Right renal pelvis (tissue), 4 donors: Measurements from ENCODE around the gene PMPCA. TPM values are rescaled to one million over a fixed set of nuclear protein-coding genes. Genes with fewer than 3 reads are reported as not detected.
A peak's percentile ranks its signal among the peaks of the same experiment; 100 is the strongest.

ENCODE experiments used
- DNase-seq, 4 donors: peaks; one replicate each; pipeline ENCODE4 v3.0.0-alpha.2; 2013; ENCODE audit warnings: low read depth in 4 of 4, low spot score in 3 of 4, missing footprints in 1 of 4
- polyA plus RNA-seq, 4 donors: library from polyadenylated mRNA; unstranded; fragments of 120-200 nt; gene quantifications; one replicate each; pipeline ENCODE4 v1.2.1, GENCODE V29; 2013; ENCODE audit not compliant: insufficient read length in 4 of 4

PMPCA gene
- polyA plus RNA-seq, 4 donors = 56.5 to 66.0 (median 62.6) TPM

DNA sequence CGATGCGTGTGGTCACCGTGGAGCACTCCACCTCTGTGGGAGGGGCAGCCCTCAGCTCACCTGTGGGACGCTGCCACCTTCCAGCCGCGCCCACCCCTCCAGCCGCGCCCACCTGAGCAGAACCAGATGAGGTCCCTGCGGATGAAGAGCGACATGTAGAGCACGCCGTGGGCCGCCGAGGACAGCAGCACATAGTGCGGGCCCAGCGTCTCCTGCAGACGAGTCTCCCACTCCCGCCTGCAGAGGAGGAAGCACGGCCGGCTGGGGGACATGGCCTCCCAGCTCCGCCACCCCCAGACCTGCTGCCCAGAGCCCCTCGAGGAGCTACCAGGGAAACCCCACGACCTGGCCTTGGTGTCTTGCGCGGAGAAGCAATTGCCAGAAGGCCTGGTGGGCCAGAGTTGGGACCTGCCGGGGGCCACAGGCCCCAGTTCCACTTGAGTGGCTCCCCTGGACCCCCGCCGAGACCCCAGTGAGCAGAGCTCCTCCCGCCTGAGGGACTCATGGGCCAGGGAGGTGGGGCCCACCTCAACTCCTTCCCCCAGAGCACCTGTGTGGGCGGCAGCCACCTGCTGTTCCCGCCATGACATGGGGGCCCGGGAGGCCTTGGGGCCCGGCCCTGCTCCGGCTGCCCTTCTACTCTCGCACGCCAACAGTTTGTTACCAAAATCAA lies 22.7 kb downstream of the PMPCA start:
- DNase-seq = no peak

DNA sequence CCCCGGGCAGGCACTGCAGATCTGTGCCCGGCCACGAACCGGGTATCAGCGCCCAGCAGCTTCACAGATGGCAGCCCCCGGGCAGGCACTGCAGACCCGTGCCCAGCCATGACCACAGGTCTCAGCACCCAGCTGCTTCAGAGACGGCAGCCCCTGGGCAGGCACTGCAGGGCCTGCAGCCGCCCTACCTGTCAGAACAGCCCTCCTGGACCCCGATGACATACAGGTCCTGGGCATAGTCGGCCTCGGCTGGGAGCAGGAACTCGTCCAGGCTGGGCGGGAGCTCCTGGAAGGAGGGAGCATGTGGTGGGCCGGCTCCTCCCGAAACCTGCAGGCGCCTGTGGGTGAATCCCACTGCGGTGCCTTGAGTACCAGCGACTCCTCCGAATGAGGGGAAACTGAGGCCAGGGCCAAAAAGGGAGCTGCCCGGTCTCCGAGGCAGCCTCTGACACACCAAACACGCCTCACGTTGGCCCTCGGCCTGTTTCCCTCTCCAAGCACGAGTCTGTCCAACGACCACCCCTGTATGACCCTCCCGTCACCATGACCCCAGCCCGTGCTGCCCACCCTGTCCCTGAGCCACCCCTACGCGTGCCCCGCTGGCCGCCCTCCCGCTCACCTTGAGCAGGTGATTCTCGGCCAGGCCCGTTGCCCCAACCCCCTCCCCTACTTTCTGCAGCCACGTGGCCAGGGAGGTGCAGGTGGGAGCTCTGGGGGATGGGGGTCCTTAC lies 23.6 kb downstream of the PMPCA start:
- no peak for DNase-seq

GRCh38 chr9:136434580-136435169 lies 24.2 kb downstream of the PMPCA start:
- no peak for DNase-seq

DNA sequence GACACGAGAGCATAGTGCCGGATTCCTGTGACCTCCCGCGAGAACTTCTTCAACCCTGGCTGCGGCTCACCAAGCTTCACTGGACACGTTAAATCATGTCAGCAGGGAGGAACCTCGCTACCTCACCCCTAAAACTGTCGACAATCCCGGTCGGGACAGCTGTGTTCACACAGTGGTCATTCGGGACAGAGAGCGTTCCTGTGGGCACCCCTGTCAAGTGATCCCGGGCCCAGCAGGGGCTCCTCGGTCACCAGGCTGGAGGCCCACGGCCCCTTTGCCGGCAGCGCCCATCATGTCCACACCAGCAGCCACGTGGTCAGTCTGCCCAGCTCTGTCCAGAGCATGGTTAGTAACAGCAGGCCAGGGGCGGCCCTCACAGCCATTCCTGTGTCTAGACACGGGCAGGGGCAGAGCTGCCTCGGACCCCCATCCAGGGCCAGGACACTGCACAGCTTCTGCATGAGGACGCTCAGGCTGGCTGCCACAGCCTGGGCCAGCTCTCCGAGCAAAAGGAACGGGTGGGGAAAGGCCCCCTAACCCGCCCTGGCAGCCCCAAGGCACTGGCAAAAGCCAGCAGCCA lies 25.7 kb downstream of the PMPCA start:
- no peak for DNase-seq

- DNase-seq = no peak
Observed at GRCh38 chr9:136437430-136437829, 27.0 kb downstream of the PMPCA start.

DNA sequence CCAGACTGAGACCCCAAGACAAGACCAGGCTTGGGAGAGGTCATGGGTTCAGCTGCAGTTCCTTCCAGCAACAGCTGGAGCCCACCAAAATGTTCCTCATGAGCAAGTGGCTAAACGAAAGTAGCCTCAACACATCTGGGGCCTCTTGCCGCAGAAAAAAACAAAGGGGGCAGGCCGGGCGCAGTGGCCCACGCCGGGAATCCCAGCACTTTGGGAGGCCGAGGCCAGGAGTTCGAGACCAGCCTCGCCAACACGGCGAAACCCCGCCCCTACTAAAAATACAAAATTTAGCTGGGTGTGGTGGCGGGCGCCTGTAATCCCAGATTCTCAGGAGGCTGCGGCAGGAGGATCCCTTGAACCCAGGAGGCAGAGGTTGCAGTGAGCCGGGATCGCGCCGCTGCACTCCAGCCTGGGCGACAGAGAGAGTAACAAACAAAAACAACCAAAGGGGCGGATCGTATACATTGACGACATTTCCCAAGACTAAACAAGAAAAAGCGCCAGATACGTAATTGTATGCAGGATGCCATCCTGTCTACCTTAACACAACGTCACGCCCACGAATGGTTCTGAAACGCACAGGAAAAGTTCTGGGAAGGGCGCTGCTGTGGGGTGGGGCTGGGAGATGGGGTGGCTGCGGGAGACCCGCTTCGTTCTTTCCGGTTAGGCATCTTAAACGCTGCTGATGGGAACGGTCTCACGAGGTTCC lies 27.5 kb downstream of the PMPCA start:
- no peak for DNase-seq

- peak in 1 of 4 donors; percentile 13 for DNase-seq
Observed at GRCh38 chr9:136438548-136439480, 28.4 kb downstream of the PMPCA start.

- DNase-seq = peak; percentile 31 to 69 (median 52)
Observed at GRCh38 chr9:136439481-136440408, 29.3 kb downstream of the PMPCA start, which contains the start of gene INPP5E. Gene INPP5E, minus strand, starts transcription at chr9:136439845. Its CDS starts 426 bp downstream, at chr9:136439419.

DNA sequence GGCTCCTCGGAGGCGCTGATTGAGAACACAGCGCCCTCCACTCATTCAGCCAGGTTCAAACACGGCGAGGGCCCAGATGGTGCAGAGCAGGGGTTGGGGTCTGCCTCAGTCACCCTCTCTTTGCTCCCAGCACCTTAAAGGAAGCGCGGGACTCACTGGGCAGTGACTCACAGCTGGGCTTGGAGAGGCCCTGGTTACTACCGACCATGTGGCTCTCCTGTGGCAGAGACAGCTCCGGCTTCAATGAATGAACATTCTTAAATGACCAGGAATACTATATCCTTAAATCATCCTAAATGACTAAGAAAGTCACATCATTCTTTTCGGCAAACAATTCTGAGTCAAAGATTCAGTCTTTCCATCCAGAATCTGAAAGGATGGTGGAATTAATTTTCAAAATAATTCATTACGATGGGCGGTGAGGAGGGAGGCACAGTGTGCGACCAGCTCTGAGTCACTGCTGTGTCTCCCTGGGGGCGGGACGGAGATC lies 30.8 kb downstream of the PMPCA start:
- no peak for DNase-seq

DNA sequence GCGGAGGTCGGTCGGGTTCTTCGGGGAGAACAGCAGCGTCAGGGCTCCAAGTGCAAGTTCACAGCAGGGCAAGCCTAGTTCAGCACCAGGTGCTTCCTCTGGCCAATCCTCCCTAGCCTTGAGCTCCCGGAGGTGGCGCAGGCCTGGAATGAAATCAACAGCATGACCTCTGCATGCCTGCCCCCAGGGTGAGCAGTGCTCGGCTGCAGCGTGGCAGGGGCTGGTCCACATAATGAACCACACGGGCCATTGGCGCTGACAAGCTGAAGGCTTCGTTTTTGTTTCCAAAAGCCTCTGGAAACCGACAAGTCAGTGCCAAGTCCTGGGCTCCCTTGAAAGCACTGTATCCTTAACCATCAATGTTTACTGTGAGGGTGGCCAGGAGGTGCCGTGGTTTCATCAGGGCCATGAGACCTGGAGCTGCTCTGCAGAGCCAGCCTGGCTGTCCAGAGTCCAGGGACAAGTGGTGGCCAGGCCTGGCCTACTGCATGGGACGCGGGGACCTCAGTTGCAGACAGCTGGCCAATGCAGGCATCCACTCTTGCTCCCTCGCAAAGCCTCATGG lies 31.3 kb downstream of the PMPCA start:
- no peak for DNase-seq

DNA sequence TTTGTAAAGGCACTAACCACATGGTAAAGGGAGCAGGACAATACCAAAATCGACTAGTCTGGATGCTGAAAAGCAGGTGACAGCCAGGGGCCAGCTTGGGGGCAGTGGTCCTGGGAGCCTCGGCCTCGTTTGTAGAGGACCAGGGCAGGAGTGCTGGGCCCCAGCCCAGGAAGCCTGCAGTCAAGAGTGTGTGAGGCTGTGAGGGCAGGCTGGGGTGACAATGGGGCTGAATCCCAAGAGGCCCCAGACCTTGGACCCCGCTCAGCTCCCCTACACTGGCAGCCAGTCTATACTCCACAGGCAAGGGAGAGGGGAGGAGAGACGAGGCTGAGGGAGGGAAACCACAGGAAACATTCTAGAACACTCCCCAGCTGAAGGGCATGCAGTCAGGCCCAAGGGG lies 31.8 kb downstream of the PMPCA start:
- no peak for DNase-seq

DNA sequence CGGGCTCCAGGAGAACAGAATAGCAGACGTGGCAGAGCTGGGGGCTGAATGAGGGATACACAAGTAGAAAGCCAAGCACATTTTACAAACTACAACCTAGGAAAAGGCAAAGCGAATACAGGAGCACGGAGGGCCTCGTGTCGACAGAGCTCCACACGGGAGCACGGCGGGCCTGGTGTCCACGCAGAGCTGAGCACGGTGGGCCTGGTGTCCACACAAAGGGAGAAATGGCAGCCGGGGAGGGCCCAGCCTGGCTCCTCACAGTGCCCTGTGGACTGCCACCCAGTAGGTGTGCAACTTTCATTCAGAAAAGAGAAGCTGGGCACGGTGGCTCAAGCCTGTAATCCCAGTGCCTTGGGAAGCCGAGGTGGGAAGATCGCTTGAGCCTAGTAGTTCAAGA lies 32.6 kb downstream of the PMPCA start:
- no peak for DNase-seq

DNA sequence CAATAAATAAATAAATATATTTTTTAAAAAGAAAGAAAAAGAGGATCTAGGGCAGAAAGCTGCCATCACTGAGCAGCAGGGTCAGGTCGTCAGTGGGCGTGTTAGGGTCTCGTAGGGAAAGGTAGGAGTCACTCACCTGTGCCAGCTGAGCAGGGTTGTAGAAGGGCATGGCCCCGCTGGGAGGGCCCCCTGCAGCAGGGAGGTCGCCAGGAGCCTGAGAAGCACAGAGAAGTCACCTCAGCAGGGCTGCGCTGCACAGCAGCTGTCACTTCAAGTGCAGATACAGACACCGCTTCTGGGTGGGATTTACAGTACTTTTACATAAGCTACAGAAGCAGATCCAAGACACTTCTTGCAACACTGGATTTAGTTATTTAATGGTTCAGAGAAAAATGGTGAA lies 33.2 kb downstream of the PMPCA start:
- no peak for DNase-seq

DNA sequence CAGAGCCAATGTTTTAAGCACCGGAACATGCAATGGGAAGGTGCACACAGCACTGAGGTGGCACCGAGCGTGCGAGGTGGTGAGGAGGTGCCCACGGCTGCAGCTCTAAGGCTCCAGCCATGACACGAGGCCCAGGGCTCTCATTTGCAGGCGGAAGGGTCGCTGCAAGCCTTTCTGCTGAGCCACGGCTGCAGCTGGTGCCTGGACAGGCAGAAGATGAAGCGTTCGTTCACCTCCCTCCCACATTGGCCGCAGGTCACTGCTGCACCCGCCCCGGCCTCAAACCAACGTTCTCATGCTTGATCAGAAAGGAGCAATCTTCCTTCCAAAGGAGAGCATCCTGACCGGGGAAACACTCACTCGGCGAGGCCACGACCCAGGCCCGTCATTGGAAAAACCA lies 33.6 kb downstream of the PMPCA start:
- no peak for DNase-seq

GRCh38 chr9:136445799-136446198 lies 35.3 kb downstream of the PMPCA start:
- no peak for DNase-seq

DNA sequence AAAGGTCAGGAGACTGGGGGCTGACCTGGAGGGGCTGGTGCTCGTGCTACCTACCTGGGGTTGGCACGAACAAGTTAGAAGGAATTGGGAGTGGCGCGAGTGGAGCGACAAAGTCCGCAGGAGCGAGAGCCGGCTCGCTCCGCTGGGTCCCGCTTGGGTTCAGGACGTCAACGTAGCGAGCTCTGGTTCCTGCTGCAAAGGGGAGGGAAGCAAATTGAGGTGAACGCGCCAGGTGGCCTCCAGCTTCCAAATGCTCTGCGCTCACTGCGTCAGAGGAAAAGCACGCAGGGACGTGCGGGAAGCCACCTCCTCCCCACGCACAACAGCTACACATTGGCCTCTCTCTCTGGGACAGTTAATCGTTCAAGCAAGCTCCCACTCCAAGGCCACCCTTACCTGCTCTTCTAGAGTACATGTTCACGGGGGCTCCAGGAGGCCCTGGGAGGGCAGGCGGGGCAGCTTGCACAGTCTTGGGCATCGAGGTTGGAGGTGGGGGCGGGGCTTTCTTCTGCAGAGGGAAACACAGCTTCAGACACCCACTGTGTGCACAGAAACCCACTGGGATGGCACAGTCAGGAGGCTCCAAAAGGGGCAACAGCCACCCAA lies 36.8 kb downstream of the PMPCA start:
- no peak for DNase-seq

- DNase-seq = no peak
Observed at GRCh38 chr9:136448655-136449054, 38.2 kb downstream of the PMPCA start.
